Astrocyte of the cerebellum (primary cell): ENCODE results near the gene KRT86.
"Not testable (repeated sequence)": the region's sequence is repeated elsewhere in the genome, so short reads cannot be mapped to it uniquely, and the experiment has no call there.

Experiments used
- DNase-seq: peaks from one replicate; pipeline ENCODE4 v3.0.0-alpha.2; 2011; ENCODE audit warnings: low read depth
- H3K4me3 ChIP-seq: 2 replicates; pipeline ENCODE4 v1.5.1; 2011; ENCODE audit warnings: mild to moderate bottlenecking, low read depth, low read length, moderate library complexity
- in situ Hi-C: cut with HindIII; loops from 2 replicates; pipeline ENCODE4 v1.10.0; 2017; ENCODE audit warnings: low sequenced_read_pairs
- TF ChIP-seq, protein P1 (sequence below): IDR thresholded peaks from 2 replicates; pipeline ENCODE4 v1.5.1; 2012; ENCODE audit warnings: low read length, low read depth, moderate library complexity, mild to moderate bottlenecking; ENCODE audit errors: missing control alignments

KRT86 gene

DNA sequence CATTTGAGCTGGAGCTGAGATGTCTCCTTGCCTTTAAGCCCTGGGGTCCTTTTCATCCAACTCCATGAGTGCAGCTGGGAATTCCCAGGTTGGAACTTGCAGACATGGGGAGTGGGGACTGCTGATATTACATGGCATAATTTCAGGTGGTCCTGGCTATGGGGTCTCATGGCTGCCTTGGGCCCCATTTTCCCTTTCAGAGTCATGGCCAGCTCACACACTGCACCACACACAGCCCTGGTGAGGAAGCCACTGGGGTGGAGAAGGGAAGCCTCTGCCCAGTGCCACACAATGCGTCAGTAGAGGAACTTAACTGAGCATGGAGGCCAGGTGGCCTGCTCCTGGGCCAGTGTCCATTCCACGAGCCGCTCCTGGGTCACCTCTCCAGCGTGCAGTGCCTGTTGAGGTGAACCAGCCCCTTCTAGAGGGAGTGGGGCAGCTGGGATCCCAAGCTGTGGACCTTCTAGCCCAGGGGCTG is 17.3 kb upstream of the KRT86 start:
- no peak overlapping the region for H3K4me3 ChIP-seq
- no peak for DNase-seq
- TF ChIP-seq, protein P1, sequence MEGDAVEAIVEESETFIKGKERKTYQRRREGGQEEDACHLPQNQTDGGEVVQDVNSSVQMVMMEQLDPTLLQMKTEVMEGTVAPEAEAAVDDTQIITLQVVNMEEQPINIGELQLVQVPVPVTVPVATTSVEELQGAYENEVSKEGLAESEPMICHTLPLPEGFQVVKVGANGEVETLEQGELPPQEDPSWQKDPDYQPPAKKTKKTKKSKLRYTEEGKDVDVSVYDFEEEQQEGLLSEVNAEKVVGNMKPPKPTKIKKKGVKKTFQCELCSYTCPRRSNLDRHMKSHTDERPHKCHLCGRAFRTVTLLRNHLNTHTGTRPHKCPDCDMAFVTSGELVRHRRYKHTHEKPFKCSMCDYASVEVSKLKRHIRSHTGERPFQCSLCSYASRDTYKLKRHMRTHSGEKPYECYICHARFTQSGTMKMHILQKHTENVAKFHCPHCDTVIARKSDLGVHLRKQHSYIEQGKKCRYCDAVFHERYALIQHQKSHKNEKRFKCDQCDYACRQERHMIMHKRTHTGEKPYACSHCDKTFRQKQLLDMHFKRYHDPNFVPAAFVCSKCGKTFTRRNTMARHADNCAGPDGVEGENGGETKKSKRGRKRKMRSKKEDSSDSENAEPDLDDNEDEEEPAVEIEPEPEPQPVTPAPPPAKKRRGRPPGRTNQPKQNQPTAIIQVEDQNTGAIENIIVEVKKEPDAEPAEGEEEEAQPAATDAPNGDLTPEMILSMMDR, result no peak
- in situ Hi-C loops, result no loop called here

DNA sequence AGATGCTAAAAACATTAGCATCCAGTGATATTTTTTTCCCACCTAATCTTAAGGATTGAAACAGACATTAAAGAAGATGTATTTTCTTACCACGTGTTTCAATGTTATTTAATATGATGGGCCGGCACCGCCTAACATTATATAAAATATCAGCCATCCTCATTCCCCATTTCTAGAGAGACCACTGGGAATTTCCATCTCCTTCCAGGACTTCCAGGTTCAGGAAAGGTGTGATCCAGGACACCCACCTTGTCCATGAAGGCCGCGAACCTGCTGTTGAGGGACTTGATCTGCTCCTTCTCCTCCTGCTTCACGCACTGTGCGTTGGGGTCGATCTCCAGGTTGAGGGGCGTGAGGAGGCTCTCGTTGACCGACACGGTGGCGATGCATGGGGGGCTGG is 16.5 kb upstream of the KRT86 start:
- DNase-seq, H3K4me3 ChIP-seq, in situ Hi-C loops: not testable (repeated sequence)

DNA sequence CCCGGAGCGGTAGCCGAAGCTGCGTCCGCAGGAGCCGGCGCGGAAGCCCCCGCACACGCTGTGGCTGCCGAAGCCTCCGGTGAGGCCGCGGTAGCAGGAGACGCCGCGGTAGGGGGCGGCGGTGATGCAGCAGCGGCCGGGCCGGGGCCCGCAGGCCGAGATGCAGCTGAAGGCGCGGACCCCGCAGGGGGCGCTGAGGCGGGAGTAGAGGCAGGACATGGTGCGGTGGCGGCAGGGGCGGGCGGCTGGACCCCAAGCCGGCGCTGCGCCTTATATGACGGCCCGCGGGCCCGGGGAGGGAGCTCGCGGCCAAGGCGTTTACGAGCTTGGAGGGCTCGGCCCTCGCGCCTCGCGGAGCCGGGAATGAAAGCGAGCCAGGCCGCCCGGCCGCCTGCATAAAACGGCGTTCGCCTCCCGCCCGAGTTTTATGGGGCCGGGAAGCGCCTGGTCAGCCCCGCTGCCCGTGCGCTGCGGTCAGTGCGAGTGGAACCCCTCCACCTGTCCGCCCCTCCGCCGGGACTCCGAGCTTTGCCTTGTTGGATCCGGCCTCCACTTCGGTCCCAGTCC is 16.0 kb upstream of the KRT86 start:
- TF ChIP-seq, protein P1, result no peak
- no peak for DNase-seq
- no peak overlapping the region for H3K4me3 ChIP-seq
- in situ Hi-C loops, result no loop called here

DNA sequence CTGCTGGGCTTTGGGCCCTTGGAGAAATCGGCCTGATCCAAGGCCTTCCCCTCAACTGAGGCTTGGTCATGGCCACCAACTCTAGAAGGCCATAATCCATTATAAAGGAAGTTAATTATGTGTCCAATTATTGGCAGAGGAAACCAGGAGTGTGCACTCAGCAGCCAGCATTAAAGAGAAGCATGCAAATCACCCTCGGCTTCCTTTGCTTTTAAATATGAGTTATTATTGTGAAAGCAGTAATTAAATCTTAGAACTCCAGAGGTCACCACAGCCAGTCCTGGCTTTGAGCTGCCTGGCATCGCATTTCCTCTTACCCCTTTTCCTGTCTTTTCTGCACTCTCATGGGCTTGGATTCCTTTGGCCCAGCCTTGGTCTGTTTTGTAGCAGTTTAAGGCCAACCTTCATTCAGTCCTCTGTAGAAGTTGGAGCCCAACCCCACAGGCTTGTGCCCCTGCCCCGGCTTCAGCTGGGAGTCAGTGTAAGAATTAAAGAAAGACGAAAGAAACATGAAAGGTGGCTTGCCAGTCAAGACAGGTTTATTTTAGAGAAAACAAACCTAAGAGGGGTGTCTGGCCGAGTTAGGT is 14.7 kb upstream of the KRT86 start:
- DNase-seq, result no peak
- in situ Hi-C loops, result no loop called here
- TF ChIP-seq, protein P1, result no peak
- no peak overlapping the region for H3K4me3 ChIP-seq

DNA sequence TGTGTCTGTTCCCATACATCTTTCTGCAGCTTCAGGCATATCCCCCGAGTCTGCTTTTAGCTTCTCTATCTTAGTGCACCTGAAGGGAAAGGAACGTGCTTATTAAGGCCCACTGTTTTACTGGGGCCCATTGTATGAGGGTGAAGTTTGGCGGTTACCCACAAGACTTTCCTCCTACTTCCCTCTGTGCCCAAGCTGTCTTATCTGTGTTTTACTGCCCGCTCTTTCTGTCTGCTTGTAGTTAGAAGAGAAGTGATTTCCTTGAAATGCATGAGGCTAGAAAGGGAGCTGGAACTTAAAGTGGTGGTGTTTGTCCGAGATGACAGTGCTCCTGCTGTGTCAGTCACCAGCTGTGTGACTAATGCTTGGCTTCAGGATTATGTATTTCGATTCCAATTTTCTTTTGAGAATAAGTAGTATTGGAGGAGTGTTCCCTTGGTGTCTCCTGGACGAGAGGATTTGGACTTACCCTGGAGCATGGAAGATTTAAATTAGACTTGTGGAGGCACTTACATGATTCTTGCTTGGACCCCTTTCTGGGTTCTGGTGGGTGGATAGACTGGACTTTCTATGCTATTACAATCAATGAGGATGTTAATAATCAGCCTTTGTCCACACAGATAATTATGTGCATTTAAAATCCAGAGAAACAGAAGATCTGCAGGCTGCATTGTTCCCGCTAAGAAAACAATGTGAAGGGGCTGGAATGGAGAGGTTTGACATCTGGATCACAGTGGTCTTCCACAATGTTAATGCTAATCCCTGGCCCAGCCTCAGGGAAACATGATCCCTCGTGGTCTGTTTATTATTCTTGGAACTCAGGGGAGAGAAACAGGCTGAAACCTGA is 13.9 kb upstream of the KRT86 start:
- TF ChIP-seq, protein P1, result no peak
- in situ Hi-C loops, result no loop called here
- no peak overlapping the region for H3K4me3 ChIP-seq
- peak; percentile 81 for DNase-seq

DNA sequence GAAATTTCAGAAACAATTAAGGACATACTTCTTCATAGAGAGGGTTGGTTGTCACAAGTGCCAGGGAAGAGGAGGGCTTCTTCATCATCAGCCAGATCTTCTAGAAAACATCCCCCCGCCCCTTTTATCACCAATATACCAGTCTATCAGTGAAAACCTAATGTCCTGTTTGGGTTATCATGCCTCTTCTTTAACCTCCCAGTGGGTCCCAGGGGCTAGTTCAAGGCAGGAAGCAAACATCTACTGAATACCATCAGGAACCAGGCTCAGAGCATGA is 13.3 kb upstream of the KRT86 start:
- in situ Hi-C loops, result no loop called here
- TF ChIP-seq, protein P1, result no peak
- H3K4me3 ChIP-seq, result no peak overlapping the region
- DNase-seq, result no peak

DNA sequence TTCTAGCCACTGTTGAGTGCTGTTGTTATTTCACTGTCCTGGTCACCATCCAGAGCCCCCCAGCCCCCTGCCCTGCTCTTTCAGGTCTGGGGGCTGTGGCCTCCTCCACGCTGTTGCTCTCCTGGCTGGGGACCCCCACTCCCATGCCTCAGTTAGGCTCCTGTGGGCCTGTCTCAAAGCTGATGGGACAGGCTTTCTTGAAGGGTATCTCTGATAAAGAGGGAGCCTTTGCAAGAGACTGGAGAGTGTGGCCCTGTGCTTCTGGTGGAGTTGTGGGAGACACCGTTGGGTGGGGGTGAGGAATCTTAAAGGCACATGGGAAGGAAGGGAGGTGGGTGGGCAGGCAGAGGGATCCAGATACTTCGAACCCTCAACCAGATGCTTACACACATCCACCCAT is 12.2 kb upstream of the KRT86 start:
- TF ChIP-seq, protein P1, result no peak
- in situ Hi-C loops, result no loop called here
- H3K4me3 ChIP-seq, result no peak overlapping the region
- no peak for DNase-seq
